ENCODE measurements around the gene SPIRE1.
"Not testable (repeated sequence)": the region's sequence is repeated elsewhere in the genome, so short reads cannot be mapped to it uniquely, and the experiment has no call there.

SPIRE1 gene

DNA sequence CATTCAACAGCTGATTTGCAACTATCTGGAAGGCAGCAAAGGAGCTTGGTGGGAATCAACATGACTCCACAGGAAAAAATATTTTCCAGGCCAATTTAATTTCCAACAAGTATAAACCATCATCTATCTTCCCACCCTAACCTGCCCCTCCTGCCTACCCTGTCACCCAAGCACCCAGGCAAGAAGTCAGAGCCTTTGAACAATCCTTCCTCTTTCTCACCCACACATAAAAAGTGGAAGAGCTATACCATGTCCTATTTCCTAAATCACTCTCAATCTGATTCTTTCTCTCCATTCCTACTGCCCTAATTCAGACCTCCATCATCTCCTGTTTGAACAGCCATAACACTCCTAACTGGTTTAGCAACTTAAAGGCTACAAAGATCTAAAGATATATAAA is 12.7 kb downstream of the SPIRE1 start:
- DNase-seq = no peak

GRCh38 chr18:12643756-12644155 is 14.2 kb downstream of the SPIRE1 start:
- not testable (repeated sequence) for DNase-seq

DNA sequence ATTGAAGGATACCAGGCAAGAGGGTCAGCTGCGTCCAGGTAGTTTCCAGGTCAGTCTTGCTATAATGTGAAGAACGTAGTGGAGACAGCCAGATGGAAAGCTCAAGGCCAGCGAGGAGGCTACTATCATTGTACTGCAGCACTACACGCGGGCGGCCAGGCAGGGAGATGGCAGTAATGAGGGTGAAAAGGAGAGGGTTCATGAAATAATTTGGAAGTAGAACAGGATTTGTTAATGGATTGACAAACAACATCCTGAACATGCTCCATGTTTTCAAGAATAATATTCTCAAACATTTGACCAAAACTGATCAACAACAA is 17.1 kb downstream of the SPIRE1 start:
- DNase-seq = no peak

DNA sequence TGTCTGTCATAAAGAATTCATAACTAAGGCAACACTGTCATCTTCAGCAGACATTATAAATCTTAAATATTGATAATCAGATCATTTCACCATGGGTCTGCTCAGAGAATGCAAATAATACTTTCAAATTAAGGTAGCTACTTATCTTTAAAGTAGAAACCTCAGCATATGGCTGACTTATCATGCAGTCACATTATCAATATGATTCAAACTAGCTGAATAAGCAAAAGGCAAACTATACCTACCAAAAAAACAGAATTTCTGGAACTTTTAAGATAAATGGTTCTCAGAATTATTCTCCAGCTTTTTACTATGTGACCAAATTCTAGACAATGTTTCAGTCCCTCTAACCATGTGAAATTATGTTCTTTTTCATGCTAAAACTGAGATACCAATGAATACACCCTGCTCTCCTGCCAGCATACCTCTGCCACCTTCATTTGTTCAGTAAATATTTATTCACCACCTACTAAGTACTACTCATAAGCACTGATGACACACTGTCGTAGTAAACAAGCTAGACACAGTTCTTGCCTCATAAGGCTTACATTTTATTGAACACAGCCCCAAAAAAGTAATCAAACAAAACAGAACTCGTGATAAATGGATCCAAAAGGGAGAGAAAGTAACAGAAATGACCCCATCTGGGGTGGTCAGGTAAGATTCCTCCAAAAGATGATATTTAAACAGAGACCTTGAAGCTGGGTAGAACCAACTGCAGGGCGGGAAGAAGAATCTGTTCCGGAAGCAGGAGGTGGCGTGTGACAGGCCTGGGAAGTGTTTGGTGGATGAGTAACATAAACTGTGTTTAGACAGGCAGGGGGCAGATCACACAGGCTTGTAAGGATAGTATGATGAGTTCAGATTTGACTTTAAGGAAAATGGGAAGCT is 17.7 kb downstream of the SPIRE1 start:
- no peak for DNase-seq

- DNase-seq = no peak
Observed at GRCh38 chr18:12638644-12639124, 19.2 kb downstream of the SPIRE1 start.

GRCh38 chr18:12637901-12638643 is 19.8 kb downstream of the SPIRE1 start:
- no peak for DNase-seq

DNA sequence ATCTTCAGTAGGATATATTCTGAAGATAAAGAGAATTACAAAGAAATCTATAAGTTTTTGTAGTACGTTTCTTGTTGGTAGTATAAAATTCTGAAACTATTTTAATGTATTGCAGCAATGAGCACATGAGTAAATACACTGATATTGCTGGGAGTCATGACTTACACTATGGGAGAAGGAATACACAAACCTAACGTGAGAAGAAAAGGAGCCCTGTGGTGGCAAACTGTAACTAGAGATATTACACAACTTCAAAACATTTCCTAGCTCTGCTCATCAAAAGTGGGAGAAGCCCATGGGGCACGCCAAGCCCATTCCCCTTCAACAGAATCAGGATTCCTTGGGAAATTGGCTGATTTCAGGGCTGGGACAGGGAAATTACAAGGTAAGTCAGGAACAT is 20.5 kb downstream of the SPIRE1 start:
- no peak for DNase-seq

DNA sequence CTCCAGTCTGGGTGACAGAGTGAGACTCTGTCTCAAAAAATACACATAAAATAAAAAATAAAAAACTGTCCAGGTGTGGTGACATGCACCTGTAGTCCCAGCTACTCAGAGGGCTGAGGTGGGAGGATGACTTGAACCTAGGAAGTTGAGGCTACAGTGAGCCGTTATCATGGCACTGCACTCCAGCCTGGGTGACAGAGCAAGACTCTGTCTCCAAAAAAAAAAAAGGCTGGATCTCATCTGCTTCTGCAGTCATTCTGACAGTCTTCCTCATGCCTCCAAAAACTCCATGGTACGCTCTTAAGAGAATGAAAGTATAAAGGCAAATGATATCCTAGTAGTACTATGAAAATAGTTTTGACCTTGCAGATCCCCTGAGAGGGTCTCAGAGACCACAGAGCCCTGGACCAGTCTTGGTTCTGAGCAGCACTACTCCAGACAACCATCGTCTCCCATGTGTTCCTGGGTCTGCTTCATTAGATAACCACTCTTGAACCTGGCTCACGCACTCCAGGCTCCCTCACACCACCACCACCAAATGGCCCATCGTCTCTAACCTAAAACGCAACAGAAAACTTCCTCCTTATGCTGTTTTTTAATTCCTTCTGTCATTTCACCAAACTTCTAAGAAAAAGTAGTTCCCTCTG is 26.0 kb downstream of the SPIRE1 start:
- no peak for DNase-seq

GRCh38 chr18:12630136-12630535 is 27.8 kb downstream of the SPIRE1 start:
- DNase-seq = no peak

DNA sequence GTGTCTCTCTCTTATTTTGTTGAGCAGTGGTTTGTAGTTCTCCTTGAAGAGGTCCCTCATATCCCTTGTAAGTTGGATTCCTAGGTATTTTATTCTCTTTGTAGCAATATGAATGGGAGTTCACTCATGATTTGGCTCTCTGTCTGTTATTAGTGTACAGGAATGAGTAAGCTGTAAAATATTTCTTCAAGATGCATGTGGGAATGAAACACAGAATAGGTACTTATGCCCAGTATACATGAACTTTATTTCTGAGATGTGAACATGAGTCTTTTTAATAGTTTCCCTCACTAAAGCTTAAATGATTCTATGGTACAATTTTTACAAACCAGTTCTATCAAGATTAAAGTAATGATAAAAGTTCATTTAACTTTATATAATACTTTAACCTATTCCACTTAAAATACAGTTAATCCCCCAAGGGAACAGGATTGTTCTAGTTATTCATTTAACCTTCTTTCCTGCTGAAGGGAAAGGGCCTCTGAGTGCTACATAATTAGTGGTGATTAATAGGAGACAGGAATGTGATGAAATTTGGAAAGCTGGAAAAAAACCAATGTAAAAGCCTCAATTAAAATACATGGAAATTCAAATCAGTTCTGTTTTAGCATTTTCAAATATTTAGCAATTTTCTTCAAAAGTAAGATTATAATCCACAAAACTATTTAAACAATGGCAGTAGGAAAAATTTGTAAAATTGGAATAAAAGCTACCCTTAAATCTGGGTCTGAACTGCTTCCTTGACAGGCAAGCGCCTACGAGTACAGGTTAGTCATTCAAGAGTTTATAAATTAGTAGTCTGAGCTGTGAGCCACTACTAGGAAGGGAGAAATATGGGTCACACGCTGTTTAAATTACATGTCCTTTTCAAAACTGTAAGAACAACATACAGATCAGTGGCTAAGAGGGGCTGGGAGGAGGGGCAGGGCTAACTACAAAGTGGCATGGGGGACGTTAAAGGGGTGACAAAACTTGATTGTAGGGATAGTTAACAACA is 28.9 kb downstream of the SPIRE1 start:
- DNase-seq = no peak

DNA sequence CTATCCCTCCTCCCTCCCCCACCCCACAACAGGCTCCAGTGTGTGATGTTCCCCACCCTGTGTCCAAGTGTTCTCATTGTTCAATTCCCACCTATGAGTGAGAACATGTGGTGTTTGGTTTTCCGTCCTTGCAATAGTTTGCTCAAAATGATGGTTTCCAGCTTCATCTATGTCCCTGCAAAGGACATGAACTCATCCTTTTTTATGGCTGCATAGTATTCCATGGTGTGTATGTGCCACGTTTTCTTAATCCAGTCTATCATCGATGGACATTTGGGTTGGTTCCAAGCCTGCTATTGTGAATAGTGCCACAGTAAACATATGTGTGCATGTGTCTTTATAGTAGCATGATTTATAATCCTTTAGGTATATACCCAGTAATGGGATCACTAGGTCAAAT is 30.7 kb downstream of the SPIRE1 start:
- DNase-seq = not testable (repeated sequence)

GRCh38 chr18:12625241-12625640 is 32.7 kb downstream of the SPIRE1 start:
- no peak for DNase-seq

DNA sequence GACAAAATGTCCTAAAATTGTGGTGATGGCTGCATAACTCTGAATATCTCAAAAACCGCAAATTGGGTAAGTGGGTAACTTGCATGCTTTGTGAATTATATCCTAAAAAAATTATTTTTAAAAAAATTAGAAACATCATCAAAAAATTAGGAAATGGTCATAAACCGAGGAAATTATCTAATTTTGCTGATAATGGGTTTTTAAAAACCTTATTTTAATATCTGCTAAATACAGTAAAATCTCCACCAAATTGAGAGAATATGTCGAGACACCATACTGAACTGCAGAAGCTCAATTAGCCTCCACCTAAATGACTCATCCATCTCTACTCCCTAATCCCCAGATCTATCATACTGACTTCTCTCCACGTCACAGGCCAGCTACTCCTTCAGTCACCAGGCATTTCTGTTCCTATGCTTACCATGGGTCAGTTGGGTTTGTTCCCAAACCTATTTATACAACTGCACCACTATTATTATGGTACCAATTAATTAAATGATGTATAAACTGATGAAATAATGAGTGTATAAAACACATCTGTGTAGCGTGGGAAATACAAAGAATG is 36.1 kb downstream of the SPIRE1 start:
- DNase-seq = no peak

DNA sequence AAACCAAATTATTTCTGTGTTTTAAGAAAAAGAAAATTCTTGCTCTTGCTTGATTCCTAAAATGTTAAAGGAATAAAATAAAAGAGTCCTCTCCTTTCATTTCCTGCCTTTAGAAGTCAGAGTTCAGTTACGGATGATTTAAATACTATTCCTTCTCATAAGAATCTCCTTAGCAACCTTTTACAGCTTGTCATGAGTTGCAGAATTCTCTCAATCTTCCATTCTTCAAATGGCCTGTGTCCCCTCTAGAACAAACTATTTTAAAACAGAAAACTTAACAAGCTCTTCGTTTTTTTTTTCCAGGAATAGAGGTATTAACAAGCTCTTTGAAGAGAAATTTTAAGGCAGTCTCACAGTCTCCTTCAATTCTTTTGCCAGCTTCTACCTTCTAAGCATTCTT is 42.2 kb downstream of the SPIRE1 start:
- DNase-seq = no peak

GRCh38 chr18:12608301-12608700 is 49.6 kb downstream of the SPIRE1 start:
- no peak for DNase-seq

DNA sequence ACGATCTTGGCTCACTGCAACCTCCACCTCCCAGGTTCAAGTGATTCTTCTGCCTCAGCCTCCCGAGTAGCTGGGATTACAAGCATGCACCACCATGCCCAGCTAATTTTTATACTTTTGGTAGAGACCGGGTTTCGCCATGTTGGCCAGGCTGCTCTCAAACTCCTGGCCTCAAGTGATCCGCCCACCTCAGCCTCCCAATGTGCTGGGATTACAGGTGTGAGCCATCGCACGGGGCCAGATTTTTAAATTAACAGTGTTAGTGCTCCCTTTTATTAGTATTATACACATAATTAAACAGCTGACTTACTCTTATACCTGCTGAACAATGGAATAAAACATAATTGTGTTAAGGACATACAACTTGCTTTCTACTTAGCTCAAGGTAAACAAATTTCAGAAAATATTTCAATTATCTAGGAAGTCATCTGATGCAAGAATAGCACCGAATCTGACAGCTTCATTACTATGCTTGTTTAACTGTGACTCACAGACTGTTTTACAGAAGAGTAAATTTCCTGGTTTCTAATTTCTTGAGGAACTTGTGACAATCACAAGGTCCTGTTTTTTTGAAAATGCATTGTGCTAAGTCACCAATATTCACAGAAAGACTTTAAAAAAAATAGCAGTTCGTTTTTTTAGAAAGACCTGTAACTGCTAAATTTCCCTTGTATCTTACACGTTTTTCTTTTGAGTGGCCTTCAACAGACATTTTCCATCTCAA is 51.2 kb downstream of the SPIRE1 start:
- no peak for DNase-seq

- DNase-seq = no peak
Observed at GRCh38 chr18:12604445-12605007, 53.4 kb downstream of the SPIRE1 start.

- no peak for DNase-seq
Observed at GRCh38 chr18:12599966-12600365, 57.9 kb downstream of the SPIRE1 start.

GRCh38 chr18:12599543-12599942 is 58.4 kb downstream of the SPIRE1 start:
- DNase-seq = no peak

DNA sequence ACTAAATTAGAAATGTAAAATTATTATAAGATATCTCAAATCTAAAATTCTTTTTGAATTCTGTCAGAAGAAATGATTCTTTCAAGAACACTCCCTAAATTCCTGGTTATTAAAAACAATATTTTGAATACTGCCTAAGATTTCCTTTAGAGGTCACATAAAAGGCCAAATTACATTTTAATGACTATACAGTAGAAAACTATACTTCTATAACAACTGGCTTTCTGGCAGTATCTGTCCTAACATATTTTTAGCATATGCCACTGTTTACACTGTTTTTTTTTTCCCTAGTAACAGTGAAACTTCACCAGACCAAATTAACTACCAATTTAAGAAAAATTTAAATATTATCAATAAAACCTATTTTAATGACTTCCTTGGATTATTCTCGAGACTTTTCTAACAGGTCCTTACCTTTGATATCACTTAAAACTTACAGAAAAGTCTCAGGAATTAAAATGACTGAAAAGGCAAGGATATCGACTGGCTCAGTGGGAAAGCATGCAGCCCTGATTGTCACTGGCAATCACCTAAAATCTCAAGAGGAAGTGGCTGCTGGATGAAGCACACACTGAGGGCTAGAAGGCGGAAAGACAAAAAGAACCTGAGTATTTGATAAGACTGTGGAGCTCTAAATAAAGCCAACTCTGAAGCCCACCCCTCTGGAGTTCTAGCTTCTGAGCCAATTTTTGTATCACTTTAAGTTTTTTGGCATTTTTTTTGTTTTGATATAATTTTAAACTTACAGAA is 59.6 kb downstream of the SPIRE1 start:
- no peak for DNase-seq
